Prostate gland (tissue), 2 donors: ENCODE measurements around the gene FASN. TPM values are rescaled to one million over a fixed set of nuclear protein-coding genes. Genes with fewer than 3 reads are reported as not detected.
A peak's percentile ranks its signal among the peaks of the same experiment; 100 is the strongest.

Experiments
- DNase-seq: peaks from one replicate; pipeline ENCODE4 v3.0.0-alpha.2; 2019; ENCODE audit warnings: low spot score
- H3K27ac ChIP-seq, 2 donors: fragments of 200-600 bp; sonication (generic); 2 replicates each; pipeline ENCODE4 v1.5.1; 2017 to 2019
- H3K27me3 ChIP-seq: fragments of 200-600 bp; sonication (generic); replicated peaks from 2 replicates; pipeline ENCODE4 v1.5.1; 2019; ENCODE audit not compliant: insufficient read depth
- H3K36me3 ChIP-seq, 2 donors: fragments of 200-600 bp; sonication (generic); 1 replicate in 1 of 2; 2 replicates in 1 of 2; pipeline versions ENCODE4 v1.5.1 to v1.8.1; 2017 to 2019
- H3K4me1 ChIP-seq: fragments of 200-600 bp; sonication (generic); replicated peaks from 2 replicates; pipeline ENCODE4 v1.5.1; 2019
- H3K4me3 ChIP-seq, 2 donors: fragments of 200-600 bp; sonication (generic); 2 replicates each; pipeline ENCODE4 v1.5.1; 2017 to 2019
- H3K9me3 ChIP-seq: fragments of 200-600 bp; sonication (generic); 2 replicates; pipeline ENCODE4 v1.5.1; 2017
- CTCF ChIP-seq, 4 experiments: fragments of 200-600 bp in 2 of 4; fragments of 450-650 bp in 2 of 4; sonication (generic) in 2 of 4; IDR thresholded peaks; 1 replicate in 3 of 4; 2 replicates in 1 of 4; pipeline ENCODE4 v1.5.1; 2016 to 2019; ENCODE audit warnings: antibody characterized with exemption in 4 of 4, mild to moderate bottlenecking in 2 of 4, moderate library complexity in 2 of 4
- POLR2A ChIP-seq: fragments of 450-650 bp; IDR thresholded peaks from one replicate; pipeline ENCODE4 v1.6.1; 2016; ENCODE audit warnings: antibody characterized with exemption, mild to moderate bottlenecking
- POLR2AphosphoS5 ChIP-seq: sonication (generic); formaldehyde crosslinking; IDR thresholded peaks from one replicate; pipeline ENCODE4 v1.6.1; 2017; ENCODE audit warnings: antibody characterized with exemption
- WGBS: methylation state at CpG from one replicate; pipeline ENCODE4 v1.1.5; 2018; 5-methylcytosine and 5-hydroxymethylcytosine counted together
- intact Hi-C: fragments of 100-400 bp; cut with DNase I; formaldehyde crosslinking; loops from one replicate; pipeline ENCODE4 v1.14.2; 2022
- total RNA-seq, 2 donors: library from RNA; depleted of rRNA; stranded (reverse); fragments of >200 nt; gene quantifications; one replicate each; pipeline ENCODE4 v1.1.0, GENCODE V29; 2016

Gene FASN
- total RNA-seq, 2 donors from 2014 or later = 192 to 388 TPM

- H3K4me1 ChIP-seq = peaks cover 32% of the 10 kb centered on the region
- peak overlapping the region; percentile 98 to 99 for H3K27ac ChIP-seq
Observed at GRCh38 chr17:82096709-82097183, 1.3 kb downstream of the FASN start.

GRCh38 chr17:82095777-82096708 lies 2.0 kb downstream of the FASN start:
- 85% methylated on average over 35 of the region's 35 CpGs for WGBS
- H3K27ac ChIP-seq = peak overlapping the region; percentile 98 to 99
- peaks cover 24% of the 10 kb centered on the region for H3K4me1 ChIP-seq
- TF ChIP-seq POLR2A = no peak
- no peak for TF ChIP-seq CTCF (IDR thresholded peaks at IDR 0.05)
- peak; percentile 5 for TF ChIP-seq POLR2AphosphoS5
- no peaks in the 10 kb centered on the region for H3K27me3 ChIP-seq
- DNase-seq = no peak
- intact Hi-C loops = loop anchor here (5.0 kb wide), 1 partner anchor 59 kb away; the partner anchor contains the start of gene DCXR
- H3K36me3 ChIP-seq = peaks cover 29 to 48% of the 10 kb centered on the region in 2 donors
- no peaks in the 10 kb centered on the region for H3K9me3 ChIP-seq
- peak overlapping the region; percentile 91 to 98 for H3K4me3 ChIP-seq

More at GRCh38 chr17:82096709-82097183, 1.3 kb downstream of the FASN start:
- TF ChIP-seq POLR2A (no peak), CTCF (IDR thresholded peaks at IDR 0.05) (peak in 1 of 4 experiments; percentile 2), POLR2AphosphoS5 (no peak)
- H3K36me3 ChIP-seq = peaks cover 23 to 41% of the 10 kb centered on the region in 2 donors
- H3K9me3 ChIP-seq = no peaks in the 10 kb centered on the region
- no peaks in the 10 kb centered on the region for H3K27me3 ChIP-seq
- DNase-seq = no peak
- H3K4me3 ChIP-seq = peak overlapping the region; percentile 91 to 98
- intact Hi-C loops = loop anchor here (5.0 kb wide), 1 partner anchor 59 kb away; the partner anchor contains the start of gene DCXR
- WGBS = 36% methylated on average over 8 of the region's 8 CpGs

GRCh38 chr17:82094931-82095776 lies 2.9 kb downstream of the FASN start:
- Histone ChIP-seq H3K27me3 (no peaks in the 10 kb centered on the region), H3K9me3 (no peaks in the 10 kb centered on the region), H3K36me3 (peaks cover 38 to 57% of the 10 kb centered on the region in 2 donors), H3K4me1 (peaks cover 16% of the 10 kb centered on the region), H3K27ac (peak overlapping the region; percentile 98 to 99), H3K4me3 (peak overlapping the region; percentile 91 to 98)
- intact Hi-C loops = loop anchor here (5.0 kb wide), 1 partner anchor 58 kb away; the partner anchor contains the start of gene DCXR
- TF ChIP-seq CTCF (IDR thresholded peaks at IDR 0.05) (no peak), POLR2AphosphoS5 (no peak), POLR2A (no peak)
- no peak for DNase-seq
- WGBS = 81% methylated on average over 37 of the region's 37 CpGs

- DNase-seq = no peak
- no peak overlapping the region for H3K4me3 ChIP-seq
Observed at GRCh38 chr17:82092995-82093751, 4.9 kb downstream of the FASN start.

More at GRCh38 chr17:82092995-82093751, 4.9 kb downstream of the FASN start:
- intact Hi-C loops = no loop called here
- peaks cover 2% of the 10 kb centered on the region for H3K4me1 ChIP-seq
- no peaks in the 10 kb centered on the region for H3K9me3 ChIP-seq
- WGBS = 93% methylated on average over 16 of the region's 40 CpGs
- H3K27ac ChIP-seq = peak overlapping the region in 1 of 2 donors; percentile 99
- TF ChIP-seq POLR2A (no peak), CTCF (IDR thresholded peaks at IDR 0.05) (no peak), POLR2AphosphoS5 (no peak)
- peaks cover 57 to 76% of the 10 kb centered on the region in 2 donors for H3K36me3 ChIP-seq
- no peaks in the 10 kb centered on the region for H3K27me3 ChIP-seq
